Activated CD4-positive, alpha-beta T cell treated with anti-CD3 and anti-CD28 coated beads, Interleukin-2, amount 10 ng/mL, durations not matched to agents 7 days and 5 days (primary cell): Measurements from ENCODE around the gene MAGEA9B. TPM values are rescaled to one million over a fixed set of nuclear protein-coding genes. Genes with fewer than 3 reads are reported as not detected.
"Not testable (repeated sequence)": the region's sequence is repeated elsewhere in the genome, so short reads cannot be mapped to it uniquely, and the experiment has no call there.

ENCODE experiments used
- CTCF ChIA-PET: fragments of 350-600 bp; sonication (Branson Sonifier 250); formaldehyde crosslinking; loops from one replicate; lab custom pipeline; 2021; ENCODE audit warnings: antibody characterized with exemption; lab: Charles Lee
- POLR2A ChIA-PET: fragments of 350-600 bp; sonication (Branson Sonifier 250); formaldehyde crosslinking; loops from one replicate; lab custom pipeline; 2021; ENCODE audit warnings: antibody characterized with exemption; lab: Charles Lee
- DNase-seq: peaks from one replicate; pipeline ENCODE4 v3.0.0-alpha.2; 2020
- H3K27ac Mint-ChIP-seq: one replicate; pipeline ENCODE4 v1.8.0; 2021; ENCODE audit warnings: mild to moderate bottlenecking, moderate library complexity, mixed read lengths
- H3K27me3 Mint-ChIP-seq: one replicate; pipeline ENCODE4 v1.8.0; 2021; ENCODE audit warnings: mixed read lengths
- H3K36me3 Mint-ChIP-seq: one replicate; pipeline ENCODE4 v1.8.0; 2021; ENCODE audit warnings: low read depth, mixed read lengths
- H3K4me1 Mint-ChIP-seq: one replicate; pipeline ENCODE4 v1.8.0; 2021; ENCODE audit warnings: mixed read lengths
- H3K4me3 Mint-ChIP-seq: one replicate; pipeline ENCODE4 v1.8.0; 2021; ENCODE audit warnings: mild to moderate bottlenecking, moderate library complexity, mixed read lengths
- H3K9me3 Mint-ChIP-seq: one replicate; pipeline ENCODE4 v1.8.0; 2021; ENCODE audit warnings: mixed read lengths
- total RNA-seq, 2 experiments: library from RNA; stranded (reverse); gene quantifications; one replicate each; pipeline ENCODE4 v1.2.3, GENCODE V29; 2021

Gene MAGEA9B
- total RNA-seq, 2 experiments from 2014 or later, result not detected

GRCh38 chrX:149567621-149568417 is 19.4 kb downstream of the MAGEA9B start:
- H3K9me3 Mint-ChIP-seq, result no peaks in the 10 kb centered on the region
- CTCF ChIA-PET, result no interaction called here
- POLR2A ChIA-PET, result no interaction called here
- H3K4me3 Mint-ChIP-seq, result no peak overlapping the region
- peaks cover 13% of the 10 kb centered on the region for H3K4me1 Mint-ChIP-seq
- no peaks in the 10 kb centered on the region for H3K27me3 Mint-ChIP-seq
- H3K27ac Mint-ChIP-seq, result no peak overlapping the region
- no peak for DNase-seq
- no peaks in the 10 kb centered on the region for H3K36me3 Mint-ChIP-seq

DNA sequence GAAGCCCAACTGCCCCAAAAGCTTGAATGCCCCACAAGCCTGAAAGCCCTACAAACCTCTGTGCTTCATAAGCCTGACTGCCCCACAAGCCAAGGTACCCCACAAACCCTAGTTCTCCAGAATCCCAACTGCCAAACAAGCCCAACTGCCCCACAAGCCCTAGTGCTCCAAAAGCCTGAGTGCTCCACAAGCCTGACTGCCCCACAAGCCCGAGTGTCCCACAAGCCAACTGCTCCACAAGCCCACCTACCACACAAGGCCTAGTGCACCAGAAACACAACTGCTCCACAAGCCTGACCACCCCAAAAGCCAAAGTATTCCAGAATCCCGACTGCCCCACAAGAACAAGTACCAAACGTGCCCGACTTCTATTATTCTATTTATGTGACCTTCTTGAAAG is 23.9 kb downstream of the MAGEA9B start:
- POLR2A ChIA-PET, result no interaction called here
- Mint-ChIP-seq H3K27ac (no peak overlapping the region), H3K4me3 (no peak overlapping the region), H3K4me1 (no peaks in the 10 kb centered on the region), H3K9me3 (no peaks in the 10 kb centered on the region), H3K36me3 (no peaks in the 10 kb centered on the region), H3K27me3 (no peaks in the 10 kb centered on the region)
- CTCF ChIA-PET, result no interaction called here
- DNase-seq, result no peak

DNA sequence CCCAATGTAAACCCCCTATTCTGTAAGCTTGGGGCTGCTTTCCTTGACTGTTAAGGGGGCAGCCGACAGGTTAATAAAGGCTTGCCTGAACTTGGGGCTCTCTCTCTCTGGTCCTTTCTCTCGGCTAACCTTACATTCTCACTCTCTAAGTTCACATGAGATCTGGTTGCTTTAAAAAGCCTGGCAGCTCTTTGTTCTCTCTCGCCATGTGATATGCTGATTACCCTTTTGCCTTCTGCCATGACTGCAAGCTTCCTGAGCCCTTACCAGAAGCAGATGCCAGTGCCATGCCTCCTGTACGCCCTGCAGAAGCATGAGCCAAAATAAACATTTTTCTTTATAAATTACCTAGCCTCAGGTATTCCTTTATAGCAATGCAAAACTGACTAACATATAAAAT is 32.0 kb downstream of the MAGEA9B start:
- DNase-seq, H3K27ac Mint-ChIP-seq, H3K4me1 Mint-ChIP-seq, POLR2A ChIA-PET, H3K9me3 Mint-ChIP-seq, CTCF ChIA-PET, H3K27me3 Mint-ChIP-seq, H3K36me3 Mint-ChIP-seq, H3K4me3 Mint-ChIP-seq: not testable (repeated sequence)

- H3K36me3 Mint-ChIP-seq, POLR2A ChIA-PET, DNase-seq, H3K4me3 Mint-ChIP-seq, H3K27me3 Mint-ChIP-seq, CTCF ChIA-PET, H3K9me3 Mint-ChIP-seq, H3K4me1 Mint-ChIP-seq, H3K27ac Mint-ChIP-seq: not testable (repeated sequence)
Observed at GRCh38 chrX:149551939-149552248, 35.4 kb downstream of the MAGEA9B start.

DNA sequence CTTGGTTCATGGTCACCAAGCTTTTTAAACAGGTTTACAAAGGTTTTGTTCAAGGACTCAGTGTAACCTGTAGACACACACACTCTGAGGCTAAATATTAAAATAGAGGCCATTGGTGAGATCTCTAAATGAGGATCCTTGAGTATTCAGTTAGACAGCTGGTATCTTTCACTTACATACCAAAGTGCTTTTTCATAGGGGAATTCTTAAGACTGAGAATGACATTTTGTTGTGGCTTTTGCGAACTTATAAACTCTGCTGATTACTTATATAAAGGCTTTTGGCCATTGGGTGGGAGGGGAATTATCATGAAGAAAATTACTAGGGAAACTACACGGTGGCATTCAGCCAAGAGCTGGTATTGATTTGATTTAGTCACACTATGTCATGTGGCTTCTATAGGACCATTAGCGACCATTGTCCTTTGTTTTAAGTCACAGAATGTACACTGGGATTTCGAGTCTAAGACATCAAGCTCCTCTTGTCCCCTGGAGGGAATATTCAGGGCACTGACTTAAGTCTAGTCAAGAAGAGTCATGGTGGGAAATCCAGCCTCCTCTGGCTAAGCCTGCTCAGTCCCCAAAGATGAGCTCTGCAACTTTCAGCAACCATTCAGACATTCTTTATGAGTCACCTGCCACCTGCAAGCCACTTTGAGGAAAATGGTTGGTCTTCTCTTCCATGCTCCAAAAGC is 35.9 kb downstream of the MAGEA9B start:
- H3K27ac Mint-ChIP-seq, DNase-seq, POLR2A ChIA-PET, H3K36me3 Mint-ChIP-seq, H3K27me3 Mint-ChIP-seq, H3K9me3 Mint-ChIP-seq, CTCF ChIA-PET, H3K4me1 Mint-ChIP-seq, H3K4me3 Mint-ChIP-seq: not testable (repeated sequence)

DNA sequence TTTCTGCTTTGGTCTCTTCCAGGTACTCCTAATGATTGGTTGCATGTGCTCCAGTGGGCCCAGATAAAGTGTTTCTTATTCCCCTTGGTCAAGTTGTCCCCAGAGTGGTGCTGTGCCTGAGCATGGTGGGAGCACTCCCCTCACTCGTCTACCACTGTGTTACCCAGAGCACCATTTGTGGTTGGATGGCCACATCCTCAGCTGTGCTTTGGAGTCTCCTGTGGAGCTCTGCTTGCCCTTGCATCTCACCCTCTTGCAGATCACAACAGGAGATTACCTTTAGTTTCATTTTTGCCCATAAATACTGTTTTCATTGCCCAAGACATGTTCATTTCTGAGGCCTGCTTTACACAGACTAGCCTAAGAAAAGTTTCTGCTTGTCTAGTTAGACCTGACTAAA is 36.8 kb downstream of the MAGEA9B start:
- H3K27ac Mint-ChIP-seq, POLR2A ChIA-PET, CTCF ChIA-PET, H3K27me3 Mint-ChIP-seq, H3K4me3 Mint-ChIP-seq, H3K9me3 Mint-ChIP-seq, H3K4me1 Mint-ChIP-seq, H3K36me3 Mint-ChIP-seq: not testable (repeated sequence)
- DNase-seq, result peak; percentile 32

DNA sequence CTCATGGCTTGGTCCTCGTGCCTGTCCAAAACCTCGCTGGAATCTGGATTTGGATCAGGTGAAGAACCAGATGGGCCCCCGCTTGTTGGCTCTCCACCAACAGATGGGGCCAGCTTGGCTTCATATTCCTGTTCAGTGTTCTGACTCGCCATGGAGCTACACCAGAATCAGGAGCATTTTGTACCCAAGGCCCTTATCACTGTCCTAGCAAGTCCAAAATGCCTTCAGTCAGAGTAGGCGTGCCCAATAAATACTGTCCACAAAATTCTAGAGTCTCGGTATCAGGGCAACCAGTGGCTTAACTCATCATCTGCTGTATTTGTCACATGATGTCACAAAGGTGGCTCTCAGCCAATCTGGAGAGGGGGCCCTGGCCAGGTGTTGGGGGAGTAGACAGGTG is 37.6 kb downstream of the MAGEA9B start, which contains the start of gene HSFX3:
Gene HSFX3, minus strand, starts transcription at position 224 of the 400 bp plus-strand sequence. Its CDS starts 72 bp downstream, at position 152.
- H3K27me3 Mint-ChIP-seq, CTCF ChIA-PET, H3K36me3 Mint-ChIP-seq, H3K27ac Mint-ChIP-seq, H3K4me3 Mint-ChIP-seq, H3K4me1 Mint-ChIP-seq, DNase-seq, H3K9me3 Mint-ChIP-seq, POLR2A ChIA-PET: not testable (repeated sequence)

DNA sequence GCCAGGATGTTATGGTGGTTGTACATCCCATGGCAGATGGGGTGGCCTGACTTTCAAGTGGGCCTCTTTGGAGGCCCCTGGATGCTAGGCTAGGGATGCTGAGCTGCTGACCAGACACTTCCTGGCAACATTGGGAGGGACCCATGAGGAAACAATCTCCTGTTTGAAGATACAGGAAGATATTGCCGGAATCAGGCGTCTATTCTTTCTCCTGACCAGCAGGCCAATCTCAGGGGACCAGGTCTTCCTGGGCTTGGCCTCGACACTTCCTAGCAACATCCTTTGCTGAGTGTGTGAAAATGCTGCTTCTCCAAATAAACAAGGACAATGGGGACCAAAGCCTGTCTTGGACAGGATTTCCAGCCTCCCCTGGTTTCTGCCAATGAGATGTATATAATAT is 39.5 kb downstream of the MAGEA9B start:
- H3K27ac Mint-ChIP-seq, H3K36me3 Mint-ChIP-seq, POLR2A ChIA-PET, CTCF ChIA-PET, H3K4me3 Mint-ChIP-seq, H3K4me1 Mint-ChIP-seq, DNase-seq, H3K9me3 Mint-ChIP-seq, H3K27me3 Mint-ChIP-seq: not testable (repeated sequence)

DNA sequence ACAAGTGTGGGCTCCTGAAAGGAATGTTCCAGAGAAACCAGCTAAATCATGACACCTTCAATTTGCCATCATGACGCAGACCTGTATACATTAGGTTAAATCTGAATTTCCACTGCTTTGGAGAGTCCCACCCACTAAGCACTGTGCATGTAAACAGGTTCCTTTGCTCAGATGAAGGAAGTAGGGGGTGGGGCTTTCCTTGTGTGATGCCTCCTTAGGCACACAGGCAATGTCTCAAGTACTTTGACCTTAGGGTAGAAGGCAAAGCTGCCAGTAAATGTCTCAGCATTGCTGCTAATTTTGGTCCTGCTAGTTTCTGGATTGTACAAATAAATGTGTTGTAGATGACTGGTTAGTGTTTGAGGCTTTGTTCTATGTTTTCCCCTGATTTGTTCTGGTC is 40.3 kb downstream of the MAGEA9B start:
- H3K36me3 Mint-ChIP-seq, result not testable (repeated sequence)

GRCh38 chrX:149545545-149546543 is 41.4 kb downstream of the MAGEA9B start:
- H3K27ac Mint-ChIP-seq, H3K36me3 Mint-ChIP-seq, H3K9me3 Mint-ChIP-seq, H3K4me1 Mint-ChIP-seq, H3K27me3 Mint-ChIP-seq, POLR2A ChIA-PET, H3K4me3 Mint-ChIP-seq, CTCF ChIA-PET, DNase-seq: not testable (repeated sequence)

More for the DNA sequence above, 40.3 kb downstream of the MAGEA9B start:
- H3K27me3 Mint-ChIP-seq, H3K4me1 Mint-ChIP-seq, H3K27ac Mint-ChIP-seq, H3K4me3 Mint-ChIP-seq, DNase-seq, POLR2A ChIA-PET, CTCF ChIA-PET, H3K9me3 Mint-ChIP-seq: not testable (repeated sequence)

- peak overlapping the region; percentile 93 for H3K4me3 Mint-ChIP-seq
- POLR2A ChIA-PET, result no interaction called here
- H3K27me3 Mint-ChIP-seq, result no peaks in the 10 kb centered on the region
- DNase-seq, result no peak
- no peaks in the 10 kb centered on the region for H3K9me3 Mint-ChIP-seq
- peak overlapping the region; percentile 100 for H3K27ac Mint-ChIP-seq
- H3K4me1 Mint-ChIP-seq, result peaks cover 6% of the 10 kb centered on the region
- CTCF ChIA-PET, result no interaction called here
- H3K36me3 Mint-ChIP-seq, result no peaks in the 10 kb centered on the region
Observed at GRCh38 chrX:149541521-149542047, 45.7 kb downstream of the MAGEA9B start.

- H3K4me1 Mint-ChIP-seq, result peaks cover 6% of the 10 kb centered on the region
- peak within 1 kb of the TSS; percentile 100 for H3K27ac Mint-ChIP-seq
- ChIA-PET POLR2A (interaction anchor here (1.7 kb wide), 1 partner anchor 399 kb away, joined by 7 read pairs; no protein-coding TSS in a partner anchor), CTCF (interaction anchor here (1.0 to 2.4 kb wide), 2 partner anchors 13 to 29 kb away, joined by 6 to 8 read pairs; no protein-coding TSS in a partner anchor)
- no peaks in the 10 kb centered on the region for H3K27me3 Mint-ChIP-seq
- H3K9me3 Mint-ChIP-seq, result no peaks in the 10 kb centered on the region
- H3K36me3 Mint-ChIP-seq, result no peaks in the 10 kb centered on the region
- DNase-seq, result peak; percentile 92
- peak within 1 kb of the TSS; percentile 93 for H3K4me3 Mint-ChIP-seq
Observed at GRCh38 chrX:149540621-149541520, 46.4 kb downstream of the MAGEA9B start, which contains the start of gene EOLA1. TSS of gene EOLA1 (plus strand) at chrX:149541012. CDS start at chrX:149545631, 4,619 bp downstream.
